ENCODE results near the gene ZNF688.

Gene ZNF688

DNA sequence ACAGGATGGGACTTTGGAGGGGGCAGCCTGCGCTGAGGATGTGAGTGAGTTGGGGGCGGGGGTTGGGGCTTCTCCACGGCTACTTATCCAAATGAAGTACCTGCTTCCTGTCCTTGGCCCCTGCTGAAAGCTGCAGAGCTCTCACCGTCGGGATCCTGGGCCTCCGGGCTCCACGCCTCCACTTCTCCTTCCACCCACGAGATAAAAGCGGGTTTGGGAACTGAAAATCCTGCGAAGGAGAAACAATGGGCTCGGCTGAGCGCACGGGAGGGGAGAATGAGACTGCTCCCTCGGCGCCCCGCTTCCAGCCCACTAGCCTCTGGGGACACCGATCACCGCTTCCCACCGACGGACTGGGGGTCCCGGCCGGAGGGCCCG lies 13.5 kb upstream of the ZNF688 start:
- no peak for DNase-seq

GRCh38 chr16:30582611-30583340 lies 11.3 kb upstream of the ZNF688 start:
- DNase-seq, result no peak

DNA sequence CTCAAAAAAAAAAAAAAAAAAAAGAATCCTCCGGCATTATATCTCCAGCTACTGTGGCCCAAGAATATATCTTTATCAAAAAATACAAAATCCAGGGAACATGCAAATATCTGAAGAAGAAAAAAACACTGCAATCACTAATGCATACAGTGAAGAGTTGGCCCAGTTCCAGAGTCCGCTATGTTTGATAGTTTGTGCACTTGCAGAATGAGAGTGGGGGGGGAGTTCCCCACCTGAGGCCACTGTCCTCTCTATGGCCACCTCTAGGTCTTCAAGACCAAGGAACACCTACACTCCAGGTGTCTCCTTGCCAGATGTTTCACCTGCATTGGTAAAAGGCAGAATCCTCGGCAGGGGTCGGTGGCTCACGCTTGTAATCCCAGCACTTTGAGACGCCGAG lies 9.9 kb upstream of the ZNF688 start:
- DNase-seq, result no peak

DNA sequence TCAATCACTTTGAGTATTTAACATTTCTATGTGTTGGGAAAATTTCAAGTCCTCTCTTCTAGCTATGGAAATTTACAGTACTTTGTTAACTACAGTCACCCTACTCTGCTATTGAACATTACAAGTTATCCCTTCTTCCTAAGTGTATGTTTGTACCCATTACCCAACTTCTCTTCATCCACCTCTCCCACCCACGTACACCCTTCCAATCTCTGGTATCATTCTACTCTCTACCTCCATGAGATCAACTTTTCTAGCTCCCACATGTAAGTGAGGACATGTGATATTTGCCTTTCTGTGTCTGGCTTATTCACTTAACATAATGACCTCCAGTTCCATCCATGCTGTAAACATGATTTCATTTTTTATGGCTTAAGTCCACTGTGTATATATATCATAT lies 3.2 kb upstream of the ZNF688 start:
- no peak for DNase-seq

DNA sequence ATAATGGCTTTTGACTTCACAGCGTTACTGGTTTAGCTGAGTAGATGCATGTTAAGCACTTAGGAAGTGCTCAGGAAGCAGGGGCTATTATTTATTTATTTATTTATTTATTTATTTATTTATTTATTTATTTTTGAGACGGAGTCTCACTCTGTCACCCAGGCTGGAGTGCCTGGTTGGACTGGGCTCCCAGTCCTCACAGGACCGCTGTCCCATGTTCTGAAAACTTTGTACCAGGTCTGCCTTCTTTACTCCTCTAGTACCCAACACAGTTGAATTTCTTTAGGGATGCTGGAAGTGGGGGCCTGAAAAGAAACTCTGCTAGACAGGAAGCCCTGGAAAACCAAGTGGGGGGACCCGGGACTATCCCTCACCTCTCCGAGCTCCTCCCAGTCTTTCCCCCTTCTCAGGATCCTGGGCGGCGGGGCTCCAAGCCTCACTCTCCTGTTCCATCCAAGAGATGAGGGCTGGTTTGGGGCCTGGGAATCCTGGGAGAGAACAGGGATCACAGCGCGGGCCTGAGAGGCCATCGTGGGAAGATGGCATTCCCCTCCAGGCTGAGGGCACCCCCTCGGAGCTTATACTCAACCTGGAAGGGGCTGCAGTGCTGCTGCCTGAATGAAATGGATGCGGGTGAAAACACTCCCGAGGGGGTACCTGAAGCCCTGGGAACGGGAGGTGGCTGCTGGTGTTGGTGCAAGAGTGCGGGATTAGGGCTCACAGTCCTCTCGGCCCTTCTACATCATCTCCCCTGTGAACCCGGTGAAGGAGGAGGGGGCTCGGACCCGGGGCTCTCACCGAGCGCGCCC lies 674 bp downstream of the ZNF688 start:
- DNase-seq, result peak; percentile 27

GRCh38 chr16:30569746-30570635 lies 1.5 kb downstream of the ZNF688 start:
- no peak for DNase-seq

DNA sequence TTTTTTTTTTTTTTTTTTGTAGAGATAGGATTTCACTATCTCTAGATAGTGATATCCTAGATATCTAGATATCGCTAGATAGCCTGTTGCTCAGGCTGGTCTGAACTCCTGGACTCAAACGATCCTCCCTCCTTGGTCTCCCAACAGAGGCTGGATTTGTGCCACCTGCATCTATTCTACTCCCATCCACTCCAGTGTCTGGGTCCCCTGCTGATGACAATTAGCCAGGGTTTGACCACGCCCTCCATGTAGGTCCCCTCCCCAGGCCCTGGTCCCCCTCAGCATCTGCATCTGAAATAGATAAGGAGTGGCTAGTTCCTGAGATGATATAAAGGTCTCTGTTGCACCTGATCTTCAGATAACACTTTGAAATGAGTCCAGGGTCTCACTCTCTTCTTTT lies 2.2 kb downstream of the ZNF688 start:
- no peak for DNase-seq

- DNase-seq, result no peak
These were observed 3.4 kb downstream of the ZNF688 start for GRCh38 chr16:30567991-30568638.

DNA sequence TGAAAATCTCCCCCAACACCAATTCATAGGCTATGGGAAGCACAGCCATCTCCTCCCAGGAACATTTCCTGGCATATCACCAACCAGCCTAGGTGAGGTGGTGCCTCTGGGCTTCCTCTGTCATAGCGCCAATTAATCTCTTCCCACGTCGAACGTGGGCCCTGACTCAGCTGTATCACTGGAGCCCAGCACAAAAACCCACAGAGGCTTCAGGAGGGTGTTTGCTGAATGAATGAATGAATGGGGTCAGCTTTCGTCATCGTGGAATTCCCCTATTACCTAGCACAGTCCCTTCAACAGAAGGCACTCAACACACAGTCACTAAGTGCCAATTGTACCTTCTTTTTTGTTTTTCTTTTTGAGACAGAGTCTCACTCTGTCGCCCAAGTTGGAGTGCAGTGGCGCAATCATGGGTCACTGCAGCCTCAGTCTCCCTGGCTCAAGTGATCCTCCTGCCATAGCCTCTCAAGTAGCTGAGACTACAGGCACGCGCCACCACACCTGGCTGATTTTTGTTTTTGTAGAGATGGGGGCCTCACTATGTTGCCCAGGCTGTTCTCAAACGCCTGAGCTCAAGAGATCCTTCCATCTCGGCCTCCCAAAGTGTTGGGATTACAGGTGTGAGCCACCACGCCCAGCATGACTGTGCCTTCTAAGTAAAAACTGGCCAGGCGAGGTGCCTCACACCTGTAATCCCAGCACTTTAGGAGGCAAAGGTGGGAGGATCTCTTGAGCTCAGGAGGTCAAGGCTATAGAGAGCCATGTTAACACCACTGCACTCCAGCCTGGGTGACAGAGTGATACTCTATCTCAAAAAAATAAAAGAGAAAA lies 4.1 kb downstream of the ZNF688 start:
- no peak for DNase-seq

DNA sequence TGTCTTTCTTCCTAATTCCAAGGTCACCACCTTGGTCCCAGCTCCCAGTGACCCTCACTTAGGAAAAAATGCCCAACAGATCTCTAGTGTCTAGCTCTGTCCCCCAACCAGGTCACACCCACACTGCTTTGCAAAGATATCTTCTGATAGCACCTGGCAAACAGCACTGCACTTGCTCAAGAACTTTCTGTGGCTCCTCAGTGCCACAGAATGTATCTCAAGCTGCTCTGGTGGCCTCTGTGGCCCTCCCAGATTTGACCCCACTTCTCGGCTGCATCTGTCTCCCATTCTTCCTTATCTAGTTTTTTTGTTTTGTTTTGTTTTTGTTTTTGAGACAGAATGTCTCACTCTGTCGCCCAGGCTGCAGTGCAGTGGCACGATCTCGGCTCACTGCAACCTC lies 5.0 kb downstream of the ZNF688 start:
- no peak for DNase-seq

- no peak for DNase-seq
These were observed 5.5 kb downstream of the ZNF688 start for GRCh38 chr16:30565984-30566383.

GRCh38 chr16:30565526-30565925 lies 6.0 kb downstream of the ZNF688 start:
- no peak for DNase-seq

- DNase-seq, result no peak
These were observed 9.5 kb downstream of the ZNF688 start for GRCh38 chr16:30562021-30562420.

GRCh38 chr16:30561089-30561816 lies 10.3 kb downstream of the ZNF688 start:
- no peak for DNase-seq

DNA sequence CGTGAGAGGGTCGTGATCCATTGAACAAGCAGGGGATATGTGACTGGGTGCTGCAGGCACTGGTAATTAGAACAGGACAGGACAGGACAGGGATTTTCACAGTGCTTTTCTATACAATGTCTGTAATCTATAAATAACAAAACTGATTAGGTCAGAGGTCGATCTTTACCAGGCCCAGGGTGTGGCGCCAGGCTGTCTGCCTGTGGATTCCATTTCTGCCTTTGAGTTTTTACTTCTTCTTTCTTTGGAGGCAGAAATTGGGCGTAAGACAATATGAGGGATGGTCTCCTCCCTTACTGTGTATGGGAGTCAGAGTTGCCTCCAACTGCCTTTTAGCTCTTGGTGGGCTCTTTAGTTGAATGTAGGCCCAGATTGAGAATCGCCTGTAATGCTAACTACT lies 11.8 kb downstream of the ZNF688 start:
- DNase-seq, result no peak

DNA sequence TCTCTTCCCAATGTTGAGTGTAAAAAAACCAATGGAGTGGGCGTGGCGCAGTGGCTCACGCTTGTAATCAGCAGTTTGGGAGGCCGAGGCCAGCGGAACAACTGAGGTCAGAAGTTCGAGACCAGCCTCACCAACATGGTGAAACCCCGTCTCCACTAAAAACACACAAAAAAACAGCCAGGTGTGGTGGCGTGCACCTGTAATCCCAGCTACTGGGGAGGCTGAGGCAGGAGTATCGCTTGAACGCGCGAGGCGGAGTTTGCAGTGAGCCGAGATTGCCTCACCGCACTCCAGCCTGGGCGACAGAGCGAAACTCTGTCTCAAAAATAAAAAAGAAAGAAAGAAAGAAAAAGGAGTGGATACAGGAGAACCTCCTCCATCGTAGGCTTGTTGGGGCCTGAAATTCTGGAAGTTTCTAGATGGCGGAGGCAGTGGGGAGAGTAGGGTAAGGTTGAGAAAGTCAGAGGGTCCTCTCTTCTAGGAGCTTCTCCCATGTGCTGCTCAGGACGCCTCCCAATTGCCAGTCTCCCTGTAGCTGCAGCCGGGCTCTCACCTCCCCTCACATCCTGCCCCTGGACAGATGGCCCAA lies 12.6 kb downstream of the ZNF688 start:
- DNase-seq, result no peak

DNA sequence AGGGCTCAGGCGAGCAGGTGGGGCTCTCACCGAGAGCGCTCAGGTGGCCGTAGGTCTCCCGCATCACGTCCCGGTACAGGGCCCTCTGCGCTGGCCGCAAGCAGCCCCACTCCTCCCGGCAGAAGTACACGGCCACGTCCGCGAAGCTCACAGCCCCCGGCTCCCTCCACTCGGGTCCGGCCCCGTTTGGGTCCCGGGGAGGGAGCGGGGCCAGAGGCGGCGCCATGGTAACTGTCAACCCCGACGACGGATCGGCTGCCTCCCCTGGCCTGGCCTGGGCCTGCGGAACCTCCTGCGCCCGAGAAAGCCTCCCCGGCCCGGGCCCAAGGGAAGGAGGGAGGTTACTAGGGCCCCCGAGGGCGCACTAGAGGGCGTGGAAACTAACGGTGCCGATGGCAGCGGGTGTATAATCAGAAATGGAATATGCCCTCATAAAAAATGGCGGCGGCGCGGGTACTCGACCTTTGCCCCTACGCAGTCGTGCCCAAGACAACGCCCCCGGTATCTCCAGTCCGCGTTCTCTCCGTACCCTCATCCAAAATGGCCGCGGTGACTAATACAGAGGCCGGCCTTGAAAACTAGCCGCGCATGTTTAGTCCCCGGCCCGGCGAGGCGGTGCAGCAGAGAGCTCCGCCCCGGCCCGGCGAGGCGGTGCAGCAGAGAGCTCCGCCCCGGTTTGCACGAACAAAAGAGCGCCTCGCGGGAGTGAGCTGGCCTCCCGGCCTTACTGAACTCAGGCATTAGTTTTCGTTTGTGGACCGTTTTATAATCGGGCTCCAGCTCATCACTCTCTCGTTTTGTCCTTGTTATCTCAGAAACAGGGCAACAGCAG lies 13.3 kb downstream of the ZNF688 start, which contains the start of gene ZNF764:
Gene ZNF764 (minus strand): TSS at position 418 of the 832 bp plus-strand sequence. CDS start 192 bp downstream, at position 226.
- DNase-seq, result peak; percentile 95

DNA sequence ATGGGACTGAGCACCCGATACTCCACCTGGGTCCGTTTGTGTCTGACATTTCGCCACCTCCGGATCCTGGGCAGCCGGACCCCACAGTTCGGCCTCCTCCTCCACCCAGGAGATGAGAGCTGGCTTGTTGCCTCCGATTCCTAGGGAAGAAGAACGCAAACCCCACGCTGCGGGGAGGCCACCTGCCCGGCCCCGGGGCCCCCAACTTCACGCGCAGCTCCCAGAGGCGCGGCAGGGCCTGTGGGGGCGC lies 13.9 kb downstream of the ZNF688 start:
- DNase-seq, result no peak

- DNase-seq, result no peak
These were observed 15.4 kb downstream of the ZNF688 start for GRCh38 chr16:30556125-30556473.

Data from NCI-H1105 (cell line).